Left lung (tissue), 10 donors: ENCODE measurements around the gene PHACTR2. TPM values are rescaled to one million over a fixed set of nuclear protein-coding genes. Genes with fewer than 3 reads are reported as not detected.

Source experiments
- ATAC-seq: fragments of 200-7000 bp; cut with Tn5 transposase; one replicate; pipeline ENCODE4 v1.9.1; 2020; ENCODE audit warnings: moderate library complexity
- DNase-seq, 4 donors: peaks; one replicate each; pipeline ENCODE4 v3.0.0-alpha.2; 2013 to 2020
- H3K27ac ChIP-seq, 2 donors: fragments of 200-600 bp; sonication (generic) in 1 of 2; one replicate each; pipeline versions ENCODE4 v1.5.0 to v1.8.0; 2020 to 2021
- H3K27me3 ChIP-seq, 2 donors: fragments of 200-600 bp; sonication (generic) in 1 of 2; one replicate each; pipeline versions ENCODE4 v1.5.0 to v1.8.0; 2020 to 2021
- H3K36me3 ChIP-seq, 2 donors: fragments of 200-600 bp; sonication (generic) in 1 of 2; one replicate each; pipeline versions ENCODE4 v1.5.0 to v1.8.0; 2020 to 2021
- H3K4me1 ChIP-seq, 2 donors: fragments of 200-600 bp; one replicate each; pipeline ENCODE4 v1.8.0; 2021
- H3K4me3 ChIP-seq, 2 donors: fragments of 200-600 bp; sonication (generic) in 1 of 2; one replicate each; pipeline versions ENCODE4 v1.5.0 to v1.8.0; 2020 to 2021; ENCODE audit warnings: mild to moderate bottlenecking in 1 of 2
- H3K9me3 ChIP-seq, 2 donors: fragments of 200-600 bp; sonication (generic) in 1 of 2; one replicate each; pipeline versions ENCODE4 v1.5.0 to v1.8.0; 2020 to 2021
- CTCF ChIP-seq, 2 donors: fragments of 200-600 bp; sonication (generic) in 1 of 2; IDR thresholded peaks; one replicate each; pipeline versions ENCODE4 v1.5.0 to v1.8.0; 2021; ENCODE audit warnings: antibody characterized with exemption in 2 of 2
- intact Hi-C, 2 donors: fragments of 100-400 bp; cut with DNase I; formaldehyde crosslinking; loops; one replicate each; pipeline versions ENCODE4 v1.11.2 to v1.14.2; 2022
- polyA plus RNA-seq, 6 donors: library from polyadenylated mRNA; unstranded; fragments of 120-200 nt; gene quantifications; one replicate each; pipeline ENCODE4 v1.2.1, GENCODE V29; 2013; ENCODE audit not compliant: insufficient read length in 6 of 6
- total RNA-seq, 2 donors: library from RNA; stranded (reverse); fragmentation: NEBNext Ultra II Directional; extraction: Animal tissue kit (Norgen Biotek cat#: 25700); gene quantifications; one replicate each; pipeline ENCODE4 v1.2.1, GENCODE V29; 2021
- donor health status: DM: no; HTN: yes; CAD: no.
- donor health status: DM: no; HTN: no; CAD: no.

Gene PHACTR2
- total and polyA plus RNA-seq, 8 donors, result 43.7 to 71.1 (median 49.8) TPM

- ATAC-seq, result no peak
- Histone ChIP-seq H3K27me3 (no peaks in the 10 kb centered on the region), H3K4me3 (no peak overlapping the region), H3K36me3 (no peaks in the 10 kb centered on the region), H3K27ac (peak overlapping the region; percentile 19 to 66), H3K4me1 (peaks cover 41 to 75% of the 10 kb centered on the region in 2 donors), H3K9me3 (no peaks in the 10 kb centered on the region)
- TF ChIP-seq CTCF (IDR thresholded peaks at IDR 0.05), result no peak
- intact Hi-C loops, result no loop called here
- DNase-seq, result no peak
Measured at GRCh38 chr6:143695969-143696663, 18.4 kb downstream of the PHACTR2 start.

- H3K36me3 ChIP-seq, result no peaks in the 10 kb centered on the region
- H3K9me3 ChIP-seq, result no peaks in the 10 kb centered on the region
- H3K27me3 ChIP-seq, result no peaks in the 10 kb centered on the region
- intact Hi-C loops, result no loop called here
- peaks cover 39 to 75% of the 10 kb centered on the region in 2 donors for H3K4me1 ChIP-seq
- peak overlapping the region; percentile 19 to 66 for H3K27ac ChIP-seq
- ATAC-seq (peak; percentile 47), DNase-seq (no peak)
- H3K4me3 ChIP-seq, result no peak overlapping the region
- TF ChIP-seq CTCF (IDR thresholded peaks at IDR 0.05), result no peak
Measured at GRCh38 chr6:143696664-143697000, 18.9 kb downstream of the PHACTR2 start.

- Histone ChIP-seq H3K27ac (peak overlapping the region; percentile 19 to 66), H3K9me3 (no peaks in the 10 kb centered on the region), H3K4me1 (peaks cover 39 to 70% of the 10 kb centered on the region in 2 donors), H3K36me3 (no peaks in the 10 kb centered on the region), H3K4me3 (no peak overlapping the region), H3K27me3 (no peaks in the 10 kb centered on the region)
- ATAC-seq (no peak), DNase-seq (no peak)
- intact Hi-C loops, result no loop called here
- no peak for TF ChIP-seq CTCF (IDR thresholded peaks at IDR 0.05)
Measured at GRCh38 chr6:143697076-143697800, 19.5 kb downstream of the PHACTR2 start.

GRCh38 chr6:143698329-143698728, 20.6 kb downstream of the PHACTR2 start:
- intact Hi-C loops, result no loop called here
- Histone ChIP-seq H3K27ac (peak overlapping the region in 1 of 2 donors; percentile 66), H3K4me3 (no peak overlapping the region), H3K9me3 (no peaks in the 10 kb centered on the region), H3K27me3 (no peaks in the 10 kb centered on the region), H3K4me1 (peaks cover 35 to 59% of the 10 kb centered on the region in 2 donors), H3K36me3 (no peaks in the 10 kb centered on the region)
- no peak for ATAC-seq
- no peak for DNase-seq
- no peak for TF ChIP-seq CTCF (IDR thresholded peaks at IDR 0.05)

GRCh38 chr6:143698759-143699429, 21.1 kb downstream of the PHACTR2 start:
- H3K9me3 ChIP-seq, result no peaks in the 10 kb centered on the region
- no peak for TF ChIP-seq CTCF (IDR thresholded peaks at IDR 0.05)
- no peak for DNase-seq
- H3K27ac ChIP-seq, result peak overlapping the region in 1 of 2 donors; percentile 11
- intact Hi-C loops, result no loop called here
- no peaks in the 10 kb centered on the region for H3K27me3 ChIP-seq
- no peak for ATAC-seq
- H3K36me3 ChIP-seq, result no peaks in the 10 kb centered on the region
- no peak overlapping the region for H3K4me3 ChIP-seq
- H3K4me1 ChIP-seq, result peaks cover 35 to 53% of the 10 kb centered on the region in 2 donors
